ENCODE results near the gene CDKAL1.

CDKAL1 gene

GRCh38 chr6:21158149-21158548 is 623.9 kb downstream of the CDKAL1 start:
- DNase-seq = no peak

DNA sequence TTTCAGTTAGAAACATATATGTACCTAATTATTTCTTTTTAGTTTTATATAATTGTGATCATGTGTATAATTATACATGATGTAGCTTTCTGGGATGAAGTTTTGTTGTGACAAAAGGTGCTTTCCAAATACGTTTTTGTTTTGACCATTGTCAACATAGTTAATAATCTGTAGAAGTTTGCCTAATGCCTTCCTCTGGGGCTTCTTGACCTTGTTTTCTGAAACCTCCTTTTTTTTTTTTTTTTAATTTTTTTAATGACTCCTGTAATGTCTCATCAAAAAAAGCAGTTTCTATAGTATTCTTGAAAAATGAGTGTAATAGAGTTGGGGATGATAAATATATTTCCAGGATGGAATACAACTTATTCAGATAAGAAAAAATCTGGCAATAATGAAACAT is 624.6 kb downstream of the CDKAL1 start:
- no peak for DNase-seq

DNA sequence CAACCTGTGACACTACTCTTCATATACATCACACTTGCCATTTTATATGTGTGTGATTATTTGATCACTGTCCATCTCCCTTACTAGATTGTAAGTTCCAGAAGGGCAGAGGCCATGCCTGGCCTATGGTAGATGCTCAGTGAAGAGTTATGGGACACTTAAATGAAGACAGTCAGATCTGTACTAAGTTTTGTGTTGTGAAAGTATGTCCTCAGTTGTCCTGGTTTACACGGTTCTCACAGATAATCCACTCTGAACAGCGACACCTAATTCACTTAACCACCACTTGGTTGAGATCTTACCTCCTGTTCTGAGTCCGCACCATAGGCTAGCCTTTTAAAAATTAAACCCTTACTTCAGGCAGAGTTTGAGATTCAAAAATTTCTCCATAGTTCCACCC is 625.2 kb downstream of the CDKAL1 start:
- no peak for DNase-seq

GRCh38 chr6:21161707-21162106 is 627.5 kb downstream of the CDKAL1 start:
- DNase-seq = no peak

DNA sequence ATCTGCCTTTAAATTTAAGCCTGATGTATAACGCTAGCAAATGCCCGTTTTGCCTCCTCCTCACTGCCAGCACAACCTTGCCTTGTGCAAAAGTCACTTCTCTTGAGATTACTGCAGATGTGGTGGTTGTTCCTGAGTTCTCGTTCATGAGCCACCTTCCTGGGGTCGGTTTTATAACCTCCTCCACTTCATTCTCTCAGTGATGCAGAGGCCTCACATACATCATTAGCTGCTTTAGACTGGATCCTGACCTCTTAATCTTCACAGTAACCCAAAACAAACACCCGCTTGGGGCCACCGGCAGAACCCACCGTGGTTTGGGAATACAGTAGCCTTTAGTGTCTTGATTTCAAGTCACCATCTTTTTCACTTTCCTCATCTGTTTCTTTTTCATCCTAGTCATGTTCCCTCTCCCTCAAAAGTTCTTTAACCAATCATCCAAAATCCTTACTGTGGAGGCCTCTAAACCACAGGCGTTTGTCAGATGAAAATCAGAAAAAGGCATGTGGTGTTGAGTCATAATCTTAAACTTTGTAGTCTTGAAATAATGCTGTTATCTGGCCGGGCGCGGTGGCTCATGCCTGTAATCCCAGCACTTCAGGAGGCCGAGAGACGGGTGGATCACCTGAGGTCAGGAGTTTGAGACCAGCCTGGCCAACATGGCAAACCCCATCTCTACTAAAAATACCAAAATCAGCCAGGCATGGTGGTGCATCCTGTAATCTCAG is 629.0 kb downstream of the CDKAL1 start:
- DNase-seq = no peak

DNA sequence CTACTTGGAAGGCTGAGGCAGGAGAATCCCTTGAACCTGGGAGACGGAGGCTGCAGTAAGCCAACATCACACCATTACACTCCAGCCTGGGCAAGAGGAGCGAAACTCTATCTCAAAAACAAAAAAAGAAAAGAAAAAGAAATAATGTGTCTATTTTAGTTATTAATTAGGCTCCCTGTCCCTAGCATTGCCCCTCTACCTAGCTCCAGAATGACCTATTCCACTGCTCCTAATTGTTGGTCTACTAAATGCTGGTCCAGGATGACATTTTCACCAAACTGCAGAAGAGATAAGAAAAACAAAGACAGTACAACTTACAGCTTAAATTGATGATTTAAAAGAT is 629.6 kb downstream of the CDKAL1 start:
- DNase-seq = no peak

DNA sequence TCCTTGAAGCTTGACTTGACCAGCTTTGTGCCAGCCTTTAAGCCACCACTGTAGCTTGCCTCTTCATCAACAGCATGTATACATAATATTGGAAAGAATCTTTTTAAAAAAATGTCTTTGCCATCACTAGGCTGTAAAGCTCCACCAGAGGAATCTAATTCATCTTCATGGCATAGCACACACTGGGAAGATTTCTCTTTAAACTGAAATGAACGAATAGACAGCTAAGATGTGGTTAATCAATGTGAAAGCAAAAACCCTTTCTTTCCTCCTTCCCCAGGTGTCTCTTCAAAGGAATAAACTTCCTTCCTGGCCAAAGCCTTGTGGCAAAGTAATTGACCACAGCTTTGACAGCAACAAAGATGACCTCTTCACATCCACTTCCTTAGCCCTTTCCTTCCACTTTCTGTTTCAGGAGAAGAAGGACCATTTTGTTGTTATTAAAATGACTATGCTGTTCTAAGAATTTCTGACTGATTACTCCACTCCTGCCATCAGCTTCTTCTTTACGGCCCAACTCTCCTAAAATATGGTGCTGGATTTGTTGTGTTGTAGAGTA is 630.6 kb downstream of the CDKAL1 start:
- DNase-seq = no peak

DNA sequence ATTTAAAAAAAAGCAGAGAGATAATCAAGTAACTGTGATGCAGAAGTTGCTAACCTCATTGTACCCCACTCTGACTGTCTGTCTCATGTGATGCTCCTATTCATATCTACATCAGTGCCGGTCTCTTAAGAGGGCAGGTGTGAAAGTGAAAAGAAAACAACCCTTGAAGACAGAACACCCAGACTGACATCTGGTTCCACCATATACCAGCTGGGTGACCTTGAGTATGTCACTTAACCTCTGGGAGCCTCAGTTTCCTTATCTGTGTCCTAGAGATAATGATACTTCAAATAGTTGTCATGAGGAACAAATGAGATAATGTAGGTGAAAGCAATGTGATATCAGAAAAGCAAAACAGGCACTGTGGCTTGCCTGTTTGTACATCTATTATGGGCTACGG is 632.5 kb downstream of the CDKAL1 start:
- no peak for DNase-seq

- DNase-seq = no peak
Observed at GRCh38 chr6:21167790-21168189, 633.5 kb downstream of the CDKAL1 start.

DNA sequence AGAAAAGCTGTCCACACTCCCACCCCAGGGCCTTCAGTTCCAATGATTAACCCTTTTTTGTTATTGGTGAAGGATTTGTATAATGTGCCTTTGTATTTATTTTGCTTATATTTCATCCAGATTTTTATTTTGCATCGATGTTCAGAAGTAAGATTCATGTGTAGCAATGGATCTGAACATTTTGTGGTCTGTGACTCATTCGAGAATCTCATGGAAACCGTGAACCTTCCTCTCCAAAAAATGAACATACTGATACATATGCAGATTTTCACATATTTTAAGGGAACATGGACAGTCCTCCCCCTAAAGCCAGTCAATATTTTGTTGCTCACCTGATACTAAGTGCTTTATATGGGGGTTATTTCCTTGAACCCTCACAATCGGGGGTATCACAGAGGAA is 637.5 kb downstream of the CDKAL1 start:
- DNase-seq = no peak

GRCh38 chr6:21173031-21173430 is 638.8 kb downstream of the CDKAL1 start:
- DNase-seq = no peak

GRCh38 chr6:21173678-21174077 is 639.4 kb downstream of the CDKAL1 start:
- no peak for DNase-seq

- no peak for DNase-seq
Observed at GRCh38 chr6:21176197-21176596, 641.9 kb downstream of the CDKAL1 start.

GRCh38 chr6:21180155-21180554 is 645.9 kb downstream of the CDKAL1 start:
- no peak for DNase-seq

- no peak for DNase-seq
Observed at GRCh38 chr6:21180800-21181337, 646.6 kb downstream of the CDKAL1 start.

- DNase-seq = no peak
Observed at GRCh38 chr6:21181866-21182265, 647.6 kb downstream of the CDKAL1 start.

DNA sequence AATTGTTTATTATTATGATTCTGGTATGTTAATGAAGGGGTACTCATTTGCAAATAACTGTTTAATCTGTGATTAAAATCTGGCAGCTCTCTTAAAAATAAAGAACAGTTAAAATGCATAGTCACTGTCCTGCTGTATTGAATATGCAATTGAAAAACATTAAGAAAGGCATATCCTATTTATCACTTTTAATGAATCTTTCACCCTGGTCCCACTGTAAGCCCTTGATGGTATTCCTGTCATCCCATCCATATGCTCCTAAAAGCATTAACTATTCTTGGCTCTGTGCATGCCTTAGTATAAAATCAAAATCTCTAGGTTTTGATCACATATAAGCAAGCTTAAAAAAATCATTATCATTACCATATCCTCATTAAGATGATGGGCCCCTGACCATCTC is 648.3 kb downstream of the CDKAL1 start:
- DNase-seq = no peak

- no peak for DNase-seq
Observed at GRCh38 chr6:21185861-21186478, 651.7 kb downstream of the CDKAL1 start.

DNA sequence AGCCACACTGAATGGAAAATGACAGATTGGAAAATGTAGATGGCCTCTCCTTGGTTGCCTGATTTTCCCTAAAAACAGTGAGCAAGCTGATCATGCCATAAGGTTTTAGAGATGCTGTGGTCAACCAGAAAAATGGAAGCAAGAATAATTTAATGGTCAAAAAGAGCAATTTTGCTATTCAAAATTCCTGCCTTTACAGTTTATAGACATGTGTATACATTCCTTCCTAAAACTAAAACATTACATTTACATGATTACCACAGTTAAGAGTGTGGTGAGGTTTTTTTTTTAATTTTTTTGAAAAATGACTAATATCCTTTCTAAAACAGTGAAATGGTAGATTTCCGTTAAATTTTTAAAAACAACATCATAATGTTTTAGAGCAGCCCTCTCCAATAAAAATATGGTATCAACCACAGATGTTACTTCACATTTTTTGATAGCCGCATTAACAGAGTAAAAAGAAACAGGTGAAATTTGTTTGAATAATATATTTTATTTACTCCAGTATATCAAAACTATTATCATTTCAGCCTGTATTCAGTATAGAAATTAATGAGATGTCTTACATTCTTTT is 652.3 kb downstream of the CDKAL1 start:
- DNase-seq = no peak

- DNase-seq = no peak
Observed at GRCh38 chr6:21187485-21187884, 653.2 kb downstream of the CDKAL1 start.

GRCh38 chr6:21188505-21189223 is 654.4 kb downstream of the CDKAL1 start:
- DNase-seq = no peak

GRCh38 chr6:21189759-21190158 is 655.5 kb downstream of the CDKAL1 start:
- DNase-seq = no peak

DNA sequence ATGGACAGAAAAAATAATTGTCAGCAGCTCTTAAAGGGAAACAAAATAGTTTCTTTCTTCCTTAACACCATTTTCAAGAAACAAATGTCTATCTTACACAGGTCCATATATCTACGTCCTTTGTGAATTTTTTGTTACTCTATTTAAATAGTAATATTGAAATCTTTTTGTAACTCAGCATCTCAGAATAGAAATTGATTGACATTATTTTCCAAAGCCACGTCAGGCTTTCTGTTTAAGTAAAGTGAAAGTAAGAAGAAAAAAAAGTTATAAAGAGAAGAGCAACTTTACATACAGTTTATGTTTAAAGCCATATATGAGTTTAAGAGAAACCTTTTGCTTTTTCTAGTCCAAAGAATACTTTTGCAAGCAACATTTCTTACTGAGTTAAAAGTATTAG is 656.4 kb downstream of the CDKAL1 start:
- no peak for DNase-seq

All from stimulated activated CD4-positive, alpha-beta T cell treated with anti-CD3 and anti-CD28 coated beads, Interleukin-15, amount 100 ng/mL, for 24 hours (primary cell).